ENCODE data around the gene FIBCD1. TPM values are rescaled to one million over a fixed set of nuclear protein-coding genes. Genes with fewer than 3 reads are reported as not detected.
A peak's percentile ranks its signal among the peaks of the same experiment; 100 is the strongest.

Gene FIBCD1
- polyA plus RNA-seq, 1 donor (not counting 4 experiments of a cell fraction or from before 2014, with no cell fraction given), result 0.79 TPM

DNA sequence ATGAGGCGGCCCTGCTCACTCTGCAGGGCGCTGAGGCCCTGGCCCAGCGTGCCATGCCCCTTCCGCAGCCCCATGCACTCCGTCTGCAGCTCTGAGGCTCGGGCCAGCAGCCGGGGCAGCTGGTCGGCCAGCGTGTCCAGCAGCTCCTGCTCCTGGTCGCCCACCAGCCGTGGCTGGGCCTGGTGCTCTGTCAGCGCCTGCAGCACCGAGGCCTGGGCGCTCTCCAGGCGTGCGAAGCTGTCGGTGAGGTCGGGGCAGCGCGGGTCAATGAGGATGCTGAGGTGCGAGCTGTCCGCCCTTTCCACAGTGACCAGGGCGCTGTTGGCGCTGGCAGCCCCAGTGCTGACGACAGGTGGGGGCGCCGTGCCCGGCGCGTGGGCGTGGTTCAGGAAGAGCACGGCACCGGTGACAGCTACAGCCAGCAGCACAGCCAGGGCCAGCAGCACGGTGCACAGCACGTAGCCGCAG lies 9.4 kb downstream of the FIBCD1 start:
- no peak overlapping the region for H3K4me2 ChIP-seq (ENCODE audit: control insufficient read depth, extremely low read depth, insufficient read depth, low read depth, low read length)
- H3K9me3 ChIP-seq (ENCODE audit: control insufficient read depth, low read depth, low read length), result no peaks in the 10 kb centered on the region
- H2AFZ ChIP-seq (ENCODE audit: control insufficient read depth, low read length), result no peak overlapping the region
- no peaks in the 10 kb centered on the region for H3K9me1 ChIP-seq (ENCODE audit: control insufficient read depth, extremely low read depth, insufficient read depth, low read length)
- no peaks in the 10 kb centered on the region for H3K79me2 ChIP-seq (ENCODE audit: control insufficient read depth, insufficient read depth, low read length)
- H4K20me1 ChIP-seq (ENCODE audit: control insufficient read depth, extremely low read depth, insufficient read depth, low read length), result no peaks in the 10 kb centered on the region
- H3K4me3 ChIP-seq (ENCODE audit: control insufficient read depth in 2 of 3, extremely low read depth in 1 of 3, insufficient read depth in 2 of 3, low read depth in 1 of 3, low read length in 3 of 3), result no peak overlapping the region
- DNase-seq (ENCODE audit: low read depth, low spot score), result no peak
- H3K9ac ChIP-seq (ENCODE audit: control insufficient read depth, extremely low read depth, insufficient read depth, low read length), result no peak overlapping the region
- peaks cover 38% of the 10 kb centered on the region for H3K4me1 ChIP-seq (ENCODE audit: control insufficient read depth, extremely low read depth, insufficient read depth, low read length)
- TF ChIP-seq EZH2 (IDR thresholded peaks at IDR 0.05; ENCODE audit: low read length), result no peak
- no peak for TF ChIP-seq CTCF (optimal IDR thresholded peaks at IDR 0.05 in 1 of 3, IDR thresholded peaks at IDR 0.05 in 1 of 3, conservative IDR thresholded peaks at IDR 0.05 in 1 of 3; ENCODE audit: extremely low read depth in 1 of 3, insufficient read depth in 2 of 3, low read length in 3 of 3)
- FAIRE-seq, result no peak
- peaks cover 38% of the 10 kb centered on the region for H3K27me3 ChIP-seq (ENCODE audit: control insufficient read depth, extremely low read depth, insufficient read depth, low read length)
- dilution Hi-C loops (cut with MboI; ENCODE audit: extremely low pct_ligation_motif_present, low sequenced_read_pairs), result no loop called here
- no peak overlapping the region for H3K27ac ChIP-seq (ENCODE audit: control insufficient read depth, insufficient read depth, low read length)
- no peaks in the 10 kb centered on the region for H3K36me3 ChIP-seq (ENCODE audit: control insufficient read depth in 2 of 2, extremely low read depth in 1 of 2, insufficient read depth in 2 of 2, low read length in 2 of 2)

GRCh38 chr9:130927995-130928900 lies 10.8 kb downstream of the FIBCD1 start:
- H4K20me1 ChIP-seq (ENCODE audit: control insufficient read depth, extremely low read depth, insufficient read depth, low read length), result no peaks in the 10 kb centered on the region
- DNase-seq (ENCODE audit: low read depth, low spot score), result no peak
- H3K9ac ChIP-seq (ENCODE audit: control insufficient read depth, extremely low read depth, insufficient read depth, low read length), result peak overlapping the region; percentile 64
- H3K4me2 ChIP-seq (ENCODE audit: control insufficient read depth, extremely low read depth, insufficient read depth, low read depth, low read length), result peak overlapping the region; percentile 78
- H3K9me3 ChIP-seq (ENCODE audit: control insufficient read depth, low read depth, low read length), result no peaks in the 10 kb centered on the region
- FAIRE-seq, result peak; percentile 67
- H3K27ac ChIP-seq (ENCODE audit: control insufficient read depth, insufficient read depth, low read length), result peak overlapping the region; percentile 77
- H3K4me3 ChIP-seq (ENCODE audit: control insufficient read depth in 2 of 3, extremely low read depth in 1 of 3, insufficient read depth in 2 of 3, low read depth in 1 of 3, low read length in 3 of 3), result peak overlapping the region in 1 of 3 experiments; percentile 5
- H3K36me3 ChIP-seq (ENCODE audit: control insufficient read depth in 2 of 2, extremely low read depth in 1 of 2, insufficient read depth in 2 of 2, low read length in 2 of 2), result no peaks in the 10 kb centered on the region
- TF ChIP-seq CTCF (optimal IDR thresholded peaks at IDR 0.05 in 1 of 3, IDR thresholded peaks at IDR 0.05 in 1 of 3, conservative IDR thresholded peaks at IDR 0.05 in 1 of 3; ENCODE audit: extremely low read depth in 1 of 3, insufficient read depth in 2 of 3, low read length in 3 of 3) (no peak), EZH2 (IDR thresholded peaks at IDR 0.05; ENCODE audit: low read length) (no peak)
- H3K27me3 ChIP-seq (ENCODE audit: control insufficient read depth, extremely low read depth, insufficient read depth, low read length), result peaks cover 30% of the 10 kb centered on the region
- dilution Hi-C loops (cut with MboI; ENCODE audit: extremely low pct_ligation_motif_present, low sequenced_read_pairs), result no loop called here
- H3K9me1 ChIP-seq (ENCODE audit: control insufficient read depth, extremely low read depth, insufficient read depth, low read length), result no peaks in the 10 kb centered on the region
- H3K79me2 ChIP-seq (ENCODE audit: control insufficient read depth, insufficient read depth, low read length), result no peaks in the 10 kb centered on the region
- no peak overlapping the region for H2AFZ ChIP-seq (ENCODE audit: control insufficient read depth, low read length)
- peaks cover 34% of the 10 kb centered on the region for H3K4me1 ChIP-seq (ENCODE audit: control insufficient read depth, extremely low read depth, insufficient read depth, low read length)

All from keratinocyte (primary cell).